ENCODE data around the gene CCDC191.

Gene CCDC191

GRCh38 chr3:113983544-113983943, 72.8 kb downstream of the CCDC191 start:
- Histone ChIP-seq H3K36me3 (ENCODE audit: control insufficient read depth, low read length) (no peaks in the 10 kb centered on the region), H3K9me2 (replicated peaks; ENCODE audit: control insufficient read depth, low read length) (no peaks in the 10 kb centered on the region), H4K20me1 (ENCODE audit: control insufficient read depth, insufficient read depth, low read depth, low read length) (no peaks in the 10 kb centered on the region), H3K4me1 (ENCODE audit: control insufficient read depth, low read length) (peaks cover 28% of the 10 kb centered on the region), H3K79me2 (ENCODE audit: control insufficient read depth, low read length) (no peaks in the 10 kb centered on the region), H3K9me3 (ENCODE audit: control insufficient read depth, insufficient read depth, low read length) (no peaks in the 10 kb centered on the region), H3F3A (ENCODE audit: control insufficient read depth, insufficient read depth) (no peaks in the 10 kb centered on the region), H3K4me3 (ENCODE audit: low read length) (no peak overlapping the region), H3K4me2 (ENCODE audit: low read length) (no peak overlapping the region), H3K27me3 (ENCODE audit: control insufficient read depth, low read length) (no peaks in the 10 kb centered on the region), H3K27ac (ENCODE audit: low read depth, low read length) (no peak overlapping the region)
- no peak for TF ChIP-seq EZH2phosphoT487 (IDR thresholded peaks at IDR 0.05; ENCODE audit: borderline replicate concordance, low read length)
- TF ChIP-seq, protein P1, sequence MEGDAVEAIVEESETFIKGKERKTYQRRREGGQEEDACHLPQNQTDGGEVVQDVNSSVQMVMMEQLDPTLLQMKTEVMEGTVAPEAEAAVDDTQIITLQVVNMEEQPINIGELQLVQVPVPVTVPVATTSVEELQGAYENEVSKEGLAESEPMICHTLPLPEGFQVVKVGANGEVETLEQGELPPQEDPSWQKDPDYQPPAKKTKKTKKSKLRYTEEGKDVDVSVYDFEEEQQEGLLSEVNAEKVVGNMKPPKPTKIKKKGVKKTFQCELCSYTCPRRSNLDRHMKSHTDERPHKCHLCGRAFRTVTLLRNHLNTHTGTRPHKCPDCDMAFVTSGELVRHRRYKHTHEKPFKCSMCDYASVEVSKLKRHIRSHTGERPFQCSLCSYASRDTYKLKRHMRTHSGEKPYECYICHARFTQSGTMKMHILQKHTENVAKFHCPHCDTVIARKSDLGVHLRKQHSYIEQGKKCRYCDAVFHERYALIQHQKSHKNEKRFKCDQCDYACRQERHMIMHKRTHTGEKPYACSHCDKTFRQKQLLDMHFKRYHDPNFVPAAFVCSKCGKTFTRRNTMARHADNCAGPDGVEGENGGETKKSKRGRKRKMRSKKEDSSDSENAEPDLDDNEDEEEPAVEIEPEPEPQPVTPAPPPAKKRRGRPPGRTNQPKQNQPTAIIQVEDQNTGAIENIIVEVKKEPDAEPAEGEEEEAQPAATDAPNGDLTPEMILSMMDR (IDR thresholded peaks at IDR 0.05; ENCODE audit: low read depth, low read length, poor library complexity, severe bottlenecking) = no peak

GRCh38 chr3:113981803-113982202, 74.5 kb downstream of the CCDC191 start:
- H3K36me3 ChIP-seq (ENCODE audit: control insufficient read depth, low read length) = no peaks in the 10 kb centered on the region
- H3K79me2 ChIP-seq (ENCODE audit: control insufficient read depth, low read length) = no peaks in the 10 kb centered on the region
- no peaks in the 10 kb centered on the region for H4K20me1 ChIP-seq (ENCODE audit: control insufficient read depth, insufficient read depth, low read depth, low read length)
- H3K27ac ChIP-seq (ENCODE audit: low read depth, low read length) = no peak overlapping the region
- TF ChIP-seq, protein P1 (IDR thresholded peaks at IDR 0.05; ENCODE audit: low read depth, low read length, poor library complexity, severe bottlenecking) = no peak
- no peak for TF ChIP-seq EZH2phosphoT487 (IDR thresholded peaks at IDR 0.05; ENCODE audit: borderline replicate concordance, low read length)
- H3K4me3 ChIP-seq (ENCODE audit: low read length) = no peak overlapping the region
- H3K9me3 ChIP-seq (ENCODE audit: control insufficient read depth, insufficient read depth, low read length) = no peaks in the 10 kb centered on the region
- H3K4me2 ChIP-seq (ENCODE audit: low read length) = 0 out of 2 replicates have a peak overlapping the region, but pooled peaks have one; percentile 4
- no peaks in the 10 kb centered on the region for H3F3A ChIP-seq (ENCODE audit: control insufficient read depth, insufficient read depth)
- H3K27me3 ChIP-seq (ENCODE audit: control insufficient read depth, low read length) = no peaks in the 10 kb centered on the region
- H3K4me1 ChIP-seq (ENCODE audit: control insufficient read depth, low read length) = peaks cover 28% of the 10 kb centered on the region
- H3K9me2 ChIP-seq (replicated peaks; ENCODE audit: control insufficient read depth, low read length) = no peaks in the 10 kb centered on the region

DNA sequence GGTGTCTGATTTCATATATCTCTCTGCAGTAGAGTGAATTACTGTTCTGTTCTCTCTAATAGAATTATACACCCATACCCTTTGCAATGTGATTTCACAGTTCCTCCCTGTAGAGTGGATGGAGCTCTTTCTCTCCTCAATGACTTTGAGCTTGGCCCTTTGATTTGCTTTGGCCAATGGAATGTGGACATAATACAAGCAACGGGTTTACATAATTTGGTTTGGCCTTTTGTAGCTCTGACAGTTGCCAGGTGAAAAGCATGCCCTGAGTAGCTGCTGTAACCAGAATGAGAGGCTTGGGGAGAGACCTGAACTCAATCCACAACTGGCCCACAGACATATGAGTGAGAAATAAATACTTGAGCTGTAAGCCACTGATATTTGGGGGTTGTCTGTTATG, 76.4 kb downstream of the CCDC191 start:
- Histone ChIP-seq H4K20me1 (ENCODE audit: control insufficient read depth, insufficient read depth, low read depth, low read length) (no peaks in the 10 kb centered on the region), H3K9me2 (replicated peaks; ENCODE audit: control insufficient read depth, low read length) (no peaks in the 10 kb centered on the region), H3K27ac (ENCODE audit: low read depth, low read length) (no peak overlapping the region), H3K36me3 (ENCODE audit: control insufficient read depth, low read length) (no peaks in the 10 kb centered on the region), H3K4me3 (ENCODE audit: low read length) (no peak overlapping the region), H3K4me1 (ENCODE audit: control insufficient read depth, low read length) (peaks cover 16% of the 10 kb centered on the region), H3K27me3 (ENCODE audit: control insufficient read depth, low read length) (no peaks in the 10 kb centered on the region), H3F3A (ENCODE audit: control insufficient read depth, insufficient read depth) (no peaks in the 10 kb centered on the region), H3K79me2 (ENCODE audit: control insufficient read depth, low read length) (no peaks in the 10 kb centered on the region), H3K9me3 (ENCODE audit: control insufficient read depth, insufficient read depth, low read length) (no peaks in the 10 kb centered on the region), H3K4me2 (ENCODE audit: low read length) (no peak overlapping the region)
- TF ChIP-seq, protein P1 (IDR thresholded peaks at IDR 0.05; ENCODE audit: low read depth, low read length, poor library complexity, severe bottlenecking) = no peak
- no peak for TF ChIP-seq EZH2phosphoT487 (IDR thresholded peaks at IDR 0.05; ENCODE audit: borderline replicate concordance, low read length)

Measured in DOHH2 (cell line).